Measurements from ENCODE around the gene KLB.
A peak's percentile ranks its signal among the peaks of the same experiment; 100 is the strongest.
"Not testable (repeated sequence)": the region's sequence is repeated elsewhere in the genome, so short reads cannot be mapped to it uniquely, and the experiment has no call there.

Gene KLB

DNA sequence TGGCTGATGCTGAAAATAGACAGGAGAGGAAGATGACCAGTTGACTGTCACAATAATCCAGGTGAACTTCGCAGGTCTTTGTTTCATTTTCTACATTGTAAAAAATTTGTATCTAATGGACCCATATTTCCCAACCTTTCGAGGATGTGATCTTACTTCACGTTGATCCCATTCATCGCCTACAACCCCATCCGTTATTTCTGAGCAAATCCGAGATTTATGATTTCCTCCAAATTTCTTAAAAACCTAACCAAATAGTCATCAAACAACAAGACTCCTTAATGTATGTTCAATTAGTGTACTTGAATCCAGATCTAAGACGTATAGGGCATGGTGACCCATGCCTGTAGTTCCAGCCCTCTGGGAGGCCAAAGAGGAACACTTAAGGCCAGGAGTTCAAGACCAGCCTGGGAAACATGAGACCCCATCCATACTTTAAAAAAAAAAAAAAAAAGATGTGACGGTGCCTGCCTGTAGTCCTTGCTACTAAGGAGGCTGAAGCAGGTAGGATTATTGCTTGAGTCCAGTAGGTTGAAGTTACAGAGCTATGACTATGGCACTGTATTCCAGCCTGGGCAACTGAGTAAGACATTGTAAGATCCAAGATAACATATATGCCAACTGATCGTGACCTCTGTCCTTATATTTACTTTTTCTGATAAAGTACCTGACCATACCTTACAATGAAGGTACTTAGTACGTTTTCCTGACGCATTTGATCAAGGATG, 46.3 kb downstream of the KLB start:
- TF ChIP-seq, protein P1, sequence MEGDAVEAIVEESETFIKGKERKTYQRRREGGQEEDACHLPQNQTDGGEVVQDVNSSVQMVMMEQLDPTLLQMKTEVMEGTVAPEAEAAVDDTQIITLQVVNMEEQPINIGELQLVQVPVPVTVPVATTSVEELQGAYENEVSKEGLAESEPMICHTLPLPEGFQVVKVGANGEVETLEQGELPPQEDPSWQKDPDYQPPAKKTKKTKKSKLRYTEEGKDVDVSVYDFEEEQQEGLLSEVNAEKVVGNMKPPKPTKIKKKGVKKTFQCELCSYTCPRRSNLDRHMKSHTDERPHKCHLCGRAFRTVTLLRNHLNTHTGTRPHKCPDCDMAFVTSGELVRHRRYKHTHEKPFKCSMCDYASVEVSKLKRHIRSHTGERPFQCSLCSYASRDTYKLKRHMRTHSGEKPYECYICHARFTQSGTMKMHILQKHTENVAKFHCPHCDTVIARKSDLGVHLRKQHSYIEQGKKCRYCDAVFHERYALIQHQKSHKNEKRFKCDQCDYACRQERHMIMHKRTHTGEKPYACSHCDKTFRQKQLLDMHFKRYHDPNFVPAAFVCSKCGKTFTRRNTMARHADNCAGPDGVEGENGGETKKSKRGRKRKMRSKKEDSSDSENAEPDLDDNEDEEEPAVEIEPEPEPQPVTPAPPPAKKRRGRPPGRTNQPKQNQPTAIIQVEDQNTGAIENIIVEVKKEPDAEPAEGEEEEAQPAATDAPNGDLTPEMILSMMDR (conservative IDR thresholded peaks at IDR 0.05; ENCODE audit: control insufficient read depth, insufficient read depth, low read depth, low read length), result no peak

DNA sequence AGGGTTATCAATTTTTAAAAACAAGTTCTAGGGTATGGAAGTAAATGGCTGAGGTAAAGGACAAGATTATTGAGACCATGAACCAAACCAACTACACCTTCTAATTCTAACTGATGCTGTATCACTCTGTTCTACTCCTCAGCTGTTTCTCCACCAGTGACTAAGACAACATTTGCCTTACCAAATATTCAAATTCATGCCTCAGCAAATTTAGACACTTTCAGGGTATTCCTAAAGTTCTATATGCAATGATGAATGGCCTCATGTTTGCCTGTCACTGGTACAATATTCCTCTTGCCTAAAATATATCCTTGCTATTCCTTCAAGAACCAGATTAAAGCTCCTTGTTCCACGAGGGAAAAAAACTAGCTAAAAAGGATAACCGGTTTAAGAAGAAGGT, 47.0 kb downstream of the KLB start:
- no peak for DNase-seq (ENCODE audit: low read depth)
- H3K4me3 ChIP-seq (ENCODE audit: control insufficient read depth, low read depth, low read length), result no peak overlapping the region
- TF ChIP-seq, protein P1 (conservative IDR thresholded peaks at IDR 0.05; ENCODE audit: control insufficient read depth, insufficient read depth, low read depth, low read length), result no peak

More for the DNA sequence above, 46.3 kb downstream of the KLB start:
- DNase-seq (ENCODE audit: low read depth), result no peak
- H3K4me3 ChIP-seq (ENCODE audit: control insufficient read depth, low read depth, low read length), result no peak overlapping the region

GRCh38 chr4:39455486-39455885, 48.8 kb downstream of the KLB start:
- DNase-seq (ENCODE audit: low read depth), result no peak
- TF ChIP-seq, protein P1 (conservative IDR thresholded peaks at IDR 0.05; ENCODE audit: control insufficient read depth, insufficient read depth, low read depth, low read length), result no peak
- no peak overlapping the region for H3K4me3 ChIP-seq (ENCODE audit: control insufficient read depth, low read depth, low read length)

GRCh38 chr4:39456946-39457763, 50.4 kb downstream of the KLB start:
- no peak for DNase-seq (ENCODE audit: low read depth)
- TF ChIP-seq, protein P1 (conservative IDR thresholded peaks at IDR 0.05; ENCODE audit: control insufficient read depth, insufficient read depth, low read depth, low read length), result no peak
- H3K4me3 ChIP-seq (ENCODE audit: control insufficient read depth, low read depth, low read length), result peak overlapping the region; percentile 82

DNA sequence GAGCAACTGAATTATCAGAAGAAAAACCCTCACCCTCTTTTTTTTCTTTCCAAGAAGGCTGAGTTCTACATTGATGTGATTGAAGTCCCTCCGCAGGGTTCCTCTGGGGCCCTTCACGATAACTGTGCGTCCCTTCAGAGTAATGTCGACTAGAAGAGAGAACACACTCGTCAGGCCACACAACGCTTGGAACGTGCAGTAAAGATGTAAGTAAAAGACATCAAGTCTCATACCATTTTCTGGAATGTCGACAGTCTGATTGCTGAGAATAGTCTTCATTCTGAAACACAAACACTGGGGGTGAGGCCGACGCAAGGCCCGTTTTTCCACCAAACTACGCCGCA, 51.4 kb downstream of the KLB start:
- not testable (repeated sequence) for DNase-seq (ENCODE audit: low read depth)
- peak overlapping the region; percentile 82 for H3K4me3 ChIP-seq (ENCODE audit: control insufficient read depth, low read depth, low read length)

GRCh38 chr4:39458505-39459300, 52.0 kb downstream of the KLB start, which contains the start of the genes LIAS and RPL9:
LIAS (plus strand) TSS chr4:39459056; CDS start chr4:39459118, 62 bp downstream.
RPL9 (minus strand) TSS chr4:39458922; CDS start chr4:39458439, 483 bp downstream.
- peak; percentile 100 for DNase-seq (ENCODE audit: low read depth)
- TF ChIP-seq, protein P1 (conservative IDR thresholded peaks at IDR 0.05; ENCODE audit: control insufficient read depth, insufficient read depth, low read depth, low read length), result no peak
- peak within 1 kb of the TSS; percentile 82 for H3K4me3 ChIP-seq (ENCODE audit: control insufficient read depth, low read depth, low read length)

Data from fibroblast of mammary gland (primary cell).